AG04449 (cell line): Measurements from ENCODE around the gene MIS18A.

Experiments used
- CTCF ChIA-PET: fragments of 350-600 bp; formaldehyde crosslinking; extraction: SDS; loops from one replicate; lab custom pipeline; 2021; ENCODE audit warnings: antibody characterized with exemption; lab: Yijun Ruan, JAX
- POLR2A ChIA-PET: fragments of 400-600, 350-600 bp; formaldehyde crosslinking; extraction: SDS; loops from one replicate; lab custom pipeline; 2020; ENCODE audit warnings: antibody characterized with exemption, inconsistent platforms; lab: Yijun Ruan, JAX
- DNase-seq: peaks from one replicate; pipeline ENCODE4 v3.0.0-alpha.2; 2010; ENCODE audit warnings: low read depth, low spot score
- H3K4me3 ChIP-seq: 2 replicates; pipeline ENCODE4 v1.5.1; 2011; ENCODE audit warnings: low read depth, mild to moderate bottlenecking, control low read depth, low read length
- CTCF ChIP-seq: IDR thresholded peaks from one replicate; pipeline ENCODE4 v1.5.1; 2011; ENCODE audit warnings: mild to moderate bottlenecking, moderate library complexity, low read length, control low read depth, inconsistent platforms; ENCODE audit not compliant: insufficient read depth; ENCODE audit errors: missing control alignments

Gene MIS18A

GRCh38 chr21:32320726-32321125 lies 41.9 kb upstream of the MIS18A start:
- DNase-seq, result no peak
- no peak for TF ChIP-seq CTCF
- no peak overlapping the region for H3K4me3 ChIP-seq
- ChIA-PET CTCF (no interaction called here), POLR2A (no interaction called here)

- no peak for DNase-seq
- H3K4me3 ChIP-seq, result no peak overlapping the region
- ChIA-PET CTCF (no interaction called here), POLR2A (no interaction called here)
- TF ChIP-seq CTCF, result no peak
These were observed 41.2 kb upstream of the MIS18A start for GRCh38 chr21:32320059-32320458.

GRCh38 chr21:32319012-32319411 lies 40.2 kb upstream of the MIS18A start:
- no peak for TF ChIP-seq CTCF
- POLR2A ChIA-PET, result no interaction called here
- no peak overlapping the region for H3K4me3 ChIP-seq
- DNase-seq, result no peak
- CTCF ChIA-PET, result no interaction called here

- ChIA-PET POLR2A (interaction anchor here (0.5 kb wide), 1 partner anchor 10 kb away, joined by 3 read pairs; no protein-coding TSS in a partner anchor), CTCF (interaction anchor here (0.9 kb wide), 1 partner anchor 452 kb away, joined by 3 read pairs; no protein-coding TSS in a partner anchor)
- no peak for DNase-seq
- no peak overlapping the region for H3K4me3 ChIP-seq
- TF ChIP-seq CTCF, result no peak
These were observed 38.9 kb upstream of the MIS18A start for GRCh38 chr21:32317726-32318125.

GRCh38 chr21:32316361-32317215 lies 37.7 kb upstream of the MIS18A start:
- H3K4me3 ChIP-seq, result no peak overlapping the region
- POLR2A ChIA-PET, result no interaction called here
- CTCF ChIA-PET, result interaction anchor here (0.9 kb wide), 1 partner anchor 451 kb away, joined by 3 read pairs; no protein-coding TSS in a partner anchor
- TF ChIP-seq CTCF, result no peak
- DNase-seq, result no peak

GRCh38 chr21:32315511-32316281 lies 36.8 kb upstream of the MIS18A start:
- DNase-seq, result no peak
- TF ChIP-seq CTCF, result no peak
- POLR2A ChIA-PET, result no interaction called here
- no peak overlapping the region for H3K4me3 ChIP-seq
- CTCF ChIA-PET, result no interaction called here
